Mesothelial cell of epicardium (in vitro differentiated cells): Measurements from ENCODE around the gene SLC13A5. TPM values are rescaled to one million over a fixed set of nuclear protein-coding genes. Genes with fewer than 3 reads are reported as not detected.

Source experiments
- DNase-seq, 2 experiments: peaks; one replicate each; pipeline ENCODE4 v3.0.0; 2021; ENCODE audit warnings: low spot score in 2 of 2; ENCODE audit not compliant: unreplicated experiment in 2 of 2
- H3K27ac Mint-ChIP-seq: 2 replicates; pipeline ENCODE4 v1.8.0; 2021; ENCODE audit warnings: mixed read lengths
- H3K27me3 Mint-ChIP-seq: 2 replicates; pipeline ENCODE4 v1.8.0; 2021; ENCODE audit warnings: low read depth, mixed read lengths
- H3K36me3 Mint-ChIP-seq: 2 replicates; pipeline ENCODE4 v1.8.0; 2021; ENCODE audit warnings: mixed read lengths
- H3K4me1 Mint-ChIP-seq: 2 replicates; pipeline ENCODE4 v1.8.0; 2021; ENCODE audit warnings: mixed read lengths
- H3K4me3 Mint-ChIP-seq: 2 replicates; pipeline ENCODE4 v1.8.0; 2021; ENCODE audit warnings: mild to moderate bottlenecking, moderate library complexity, mixed read lengths
- H3K9me3 Mint-ChIP-seq: 2 replicates; pipeline ENCODE4 v1.8.0; 2021; ENCODE audit warnings: mixed read lengths
- total RNA-seq: library from RNA; stranded (reverse); gene quantifications from 3 replicates; pipeline ENCODE4 v1.2.1, GENCODE V29; 2021
- TF ChIP-seq, protein P1 (sequence below): fragments of 200-600 bp; sonication (generic); IDR thresholded peaks from one replicate; pipeline ENCODE4 v1.5.0; 2021; ENCODE audit warnings: antibody characterized with exemption; ENCODE audit not compliant: unreplicated experiment

The SLC13A5 gene
- total RNA-seq, 1 donor from 2014 or later: 0.18 TPM

DNA sequence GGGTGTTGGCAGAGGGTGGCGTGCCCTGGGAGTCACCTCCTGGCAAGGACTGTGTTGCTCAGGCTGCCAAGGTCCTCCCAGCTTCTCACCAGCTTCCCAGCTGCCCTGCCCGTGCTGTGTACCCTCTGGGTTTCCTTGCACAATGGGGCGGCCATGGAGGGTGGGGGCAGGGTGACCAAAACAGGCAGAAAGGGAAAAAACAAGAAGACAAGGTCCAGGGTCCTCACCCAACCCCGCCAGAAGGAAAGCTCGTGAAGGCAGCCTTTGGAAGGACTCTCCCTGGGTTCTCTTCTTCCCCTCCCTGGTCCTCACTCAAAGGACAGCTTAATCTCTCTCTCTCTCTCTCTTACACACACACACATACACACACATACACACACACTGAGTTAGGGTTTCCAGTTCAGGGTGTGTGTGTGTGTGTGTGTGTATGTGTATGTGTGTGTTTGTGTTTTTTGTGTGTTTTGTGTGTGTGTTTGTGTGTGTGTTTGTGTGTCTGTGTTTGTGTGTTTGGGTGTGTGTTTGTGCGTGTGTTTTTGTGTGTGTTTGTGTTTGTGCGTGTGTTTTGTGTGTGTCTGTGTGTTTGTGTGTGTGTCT is 2.0 kb downstream of the SLC13A5 start:
- DNase-seq: no peak
- H3K4me3 Mint-ChIP-seq: no peak overlapping the region
- H3K9me3 Mint-ChIP-seq: peaks cover 7% of the 10 kb centered on the region
- no peaks in the 10 kb centered on the region for H3K36me3 Mint-ChIP-seq
- TF ChIP-seq, protein P1, sequence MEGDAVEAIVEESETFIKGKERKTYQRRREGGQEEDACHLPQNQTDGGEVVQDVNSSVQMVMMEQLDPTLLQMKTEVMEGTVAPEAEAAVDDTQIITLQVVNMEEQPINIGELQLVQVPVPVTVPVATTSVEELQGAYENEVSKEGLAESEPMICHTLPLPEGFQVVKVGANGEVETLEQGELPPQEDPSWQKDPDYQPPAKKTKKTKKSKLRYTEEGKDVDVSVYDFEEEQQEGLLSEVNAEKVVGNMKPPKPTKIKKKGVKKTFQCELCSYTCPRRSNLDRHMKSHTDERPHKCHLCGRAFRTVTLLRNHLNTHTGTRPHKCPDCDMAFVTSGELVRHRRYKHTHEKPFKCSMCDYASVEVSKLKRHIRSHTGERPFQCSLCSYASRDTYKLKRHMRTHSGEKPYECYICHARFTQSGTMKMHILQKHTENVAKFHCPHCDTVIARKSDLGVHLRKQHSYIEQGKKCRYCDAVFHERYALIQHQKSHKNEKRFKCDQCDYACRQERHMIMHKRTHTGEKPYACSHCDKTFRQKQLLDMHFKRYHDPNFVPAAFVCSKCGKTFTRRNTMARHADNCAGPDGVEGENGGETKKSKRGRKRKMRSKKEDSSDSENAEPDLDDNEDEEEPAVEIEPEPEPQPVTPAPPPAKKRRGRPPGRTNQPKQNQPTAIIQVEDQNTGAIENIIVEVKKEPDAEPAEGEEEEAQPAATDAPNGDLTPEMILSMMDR: no peak
- peaks cover 92% of the 10 kb centered on the region for H3K27me3 Mint-ChIP-seq
- H3K27ac Mint-ChIP-seq: no peak overlapping the region
- peaks cover 22% of the 10 kb centered on the region for H3K4me1 Mint-ChIP-seq

DNA sequence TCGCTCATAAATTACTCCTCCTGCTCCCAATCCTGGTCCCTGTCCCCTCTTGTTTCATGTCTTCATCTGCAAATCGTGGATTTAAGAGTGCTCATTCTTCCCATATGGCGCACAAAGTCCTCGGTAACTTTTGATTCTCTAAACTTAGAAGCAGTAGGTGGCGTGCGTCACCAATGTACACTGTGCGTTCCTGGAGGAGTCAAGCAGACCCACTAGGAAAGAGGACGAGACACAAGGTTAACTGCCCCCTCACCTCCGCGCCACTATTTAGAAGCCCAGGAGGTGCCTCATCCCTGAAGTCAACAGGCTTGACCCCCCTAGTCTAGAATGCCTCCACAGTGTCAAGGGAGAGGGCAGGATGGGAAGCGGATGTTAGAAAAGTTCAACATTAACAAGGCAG is 2.9 kb downstream of the SLC13A5 start:
- H3K36me3 Mint-ChIP-seq: no peaks in the 10 kb centered on the region
- peaks cover 22% of the 10 kb centered on the region for H3K4me1 Mint-ChIP-seq
- H3K9me3 Mint-ChIP-seq: peaks cover 4% of the 10 kb centered on the region
- H3K4me3 Mint-ChIP-seq: no peak overlapping the region
- TF ChIP-seq, protein P1: no peak
- peaks cover 92% of the 10 kb centered on the region for H3K27me3 Mint-ChIP-seq
- H3K27ac Mint-ChIP-seq: no peak overlapping the region
- no peak for DNase-seq

DNA sequence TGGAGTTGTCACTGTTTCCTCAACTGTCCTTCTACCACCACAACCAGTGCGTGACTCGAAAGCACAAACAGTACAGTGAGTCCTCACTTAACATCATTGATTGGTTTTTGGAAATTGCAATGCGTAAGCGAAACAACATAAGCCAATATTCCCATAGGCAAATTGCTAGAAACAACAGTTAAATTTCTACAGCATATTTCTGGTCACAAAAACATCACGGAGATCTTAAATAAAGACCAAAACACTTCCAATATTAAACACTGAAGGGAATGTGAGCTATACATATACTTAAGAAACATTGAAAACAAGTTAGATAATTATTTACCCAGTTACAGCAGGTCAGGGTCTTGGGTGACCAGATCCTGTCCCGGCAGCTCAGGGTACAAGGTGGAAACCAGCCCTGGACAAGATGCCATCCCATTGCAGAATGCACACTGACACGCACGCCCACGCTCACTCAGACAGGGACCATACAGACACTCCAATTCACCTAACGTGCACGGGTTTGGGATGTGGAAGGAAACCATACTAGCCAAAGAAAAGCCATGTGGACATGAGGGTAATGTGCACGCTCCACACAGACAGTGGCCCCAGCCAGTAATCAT is 4.7 kb downstream of the SLC13A5 start:
- peaks cover 87% of the 10 kb centered on the region for H3K27me3 Mint-ChIP-seq

DNA sequence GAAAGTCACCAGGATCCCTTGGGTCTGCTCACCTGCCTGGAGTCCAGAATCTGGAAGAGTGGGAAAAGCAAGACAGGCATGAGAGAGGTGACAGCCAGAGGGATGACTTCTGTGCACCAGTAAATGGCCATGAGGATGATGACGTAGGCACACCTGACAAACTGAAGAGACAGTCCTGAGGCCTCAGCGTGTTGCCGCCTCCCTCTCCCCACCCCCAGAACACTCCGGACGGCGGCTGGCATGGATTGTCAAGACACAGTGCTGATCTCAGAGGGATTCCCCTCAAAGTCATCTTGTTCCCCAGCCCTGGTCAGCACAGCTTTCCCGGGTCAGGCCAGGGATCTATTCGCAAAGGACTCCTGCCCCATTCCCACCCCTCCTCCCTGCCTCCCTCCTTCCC is 6.2 kb downstream of the SLC13A5 start:
- Mint-ChIP-seq H3K27me3 (peaks cover 80% of the 10 kb centered on the region), H3K9me3 (no peaks in the 10 kb centered on the region), H3K27ac (no peak overlapping the region), H3K4me3 (no peak overlapping the region), H3K4me1 (peaks cover 4% of the 10 kb centered on the region), H3K36me3 (no peaks in the 10 kb centered on the region)
- TF ChIP-seq, protein P1: no peak
- no peak for DNase-seq

More for the DNA sequence above, 4.7 kb downstream of the SLC13A5 start:
- TF ChIP-seq, protein P1: no peak
- Mint-ChIP-seq H3K36me3 (no peaks in the 10 kb centered on the region), H3K27ac (no peak overlapping the region), H3K9me3 (no peaks in the 10 kb centered on the region), H3K4me3 (no peak overlapping the region), H3K4me1 (peaks cover 15% of the 10 kb centered on the region)
- DNase-seq: no peak

DNA sequence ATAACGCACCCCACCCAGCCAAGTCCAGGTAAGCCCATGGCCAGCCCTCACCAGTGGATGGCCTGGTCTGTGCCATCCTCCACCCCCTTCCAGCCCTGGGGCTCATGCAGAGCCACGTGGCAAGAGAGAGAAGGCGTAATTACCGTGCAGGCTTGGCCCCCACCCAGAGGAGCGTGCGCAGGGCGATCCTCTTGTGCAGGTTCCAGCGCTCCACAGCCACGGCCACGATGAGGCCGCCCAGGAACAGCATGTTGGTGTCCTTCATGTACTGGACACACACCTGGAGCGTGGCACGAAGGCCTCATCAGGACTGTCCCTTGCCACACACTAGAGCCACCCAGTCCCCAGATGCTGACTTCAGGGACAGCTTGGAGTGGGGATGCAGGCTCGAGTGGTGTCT is 6.7 kb downstream of the SLC13A5 start:
- TF ChIP-seq, protein P1: no peak
- peaks cover 3% of the 10 kb centered on the region for H3K4me1 Mint-ChIP-seq
- H3K4me3 Mint-ChIP-seq: no peak overlapping the region
- no peaks in the 10 kb centered on the region for H3K36me3 Mint-ChIP-seq
- H3K27me3 Mint-ChIP-seq: peaks cover 75% of the 10 kb centered on the region
- no peak overlapping the region for H3K27ac Mint-ChIP-seq
- H3K9me3 Mint-ChIP-seq: no peaks in the 10 kb centered on the region
- DNase-seq: no peak
